ENCODE data around the gene TRPM8. TPM values are rescaled to one million over a fixed set of nuclear protein-coding genes. Genes with fewer than 3 reads are reported as not detected.

Gene TRPM8
- total and polyA plus RNA-seq, 2 experiments from 2014 or later: not detected

GRCh38 chr2:234050455-234051135, 133.4 kb downstream of the TRPM8 start, which contains the start of gene SPP2:
SPP2 (plus strand) TSS chr2:234050702; CDS start chr2:234050787, 85 bp downstream.
- DNase-seq: no peak
- Histone ChIP-seq H3K27ac (no peak within 1 kb of the TSS), H3K79me2 (ENCODE audit: insufficient read depth) (no peaks in the 10 kb centered on the region), H3K9ac (no peak within 1 kb of the TSS), H3F3A (ENCODE audit: insufficient read depth) (peaks cover 7% of the 10 kb centered on the region; the same call in 1 of the 2 replicates), H3K36me3 (ENCODE audit: low read depth) (no peaks in the 10 kb centered on the region), H3K4me2 (ENCODE audit: unreplicated experiment) (no peak within 1 kb of the TSS), H3K27me3 (replicated peaks; ENCODE audit: insufficient read depth) (no peaks in the 10 kb centered on the region), H3K9me2 (ENCODE audit: insufficient read depth) (no peaks in the 10 kb centered on the region), H3K4me3 (no peak within 1 kb of the TSS), H3K4me1 (ENCODE audit: insufficient read depth) (peaks cover 11% of the 10 kb centered on the region), H2AFZ (no peak within 1 kb of the TSS), H3K9me3 (ENCODE audit: low read depth) (no peaks in the 10 kb centered on the region), H4K20me1 (ENCODE audit: insufficient read depth) (no peaks in the 10 kb centered on the region)
- in situ Hi-C loops (cut with MboI): no loop called here
- 88 to 90% methylated on average over 9 of the region's 9 CpGs for WGBS, 2 experiments (ENCODE audit: low coverage in 1 of 2, low lambda C conversion rate in 2 of 2, missing lambda C conversion rate in 2 of 2)
- TF ChIP-seq EZH2phosphoT487 (IDR thresholded peaks at IDR 0.05; ENCODE audit: insufficient read depth, low read depth) (no peak), EZH2 (IDR thresholded peaks at IDR 0.05; ENCODE audit: insufficient read depth, poor library complexity, severe bottlenecking) (no peak)

DNA sequence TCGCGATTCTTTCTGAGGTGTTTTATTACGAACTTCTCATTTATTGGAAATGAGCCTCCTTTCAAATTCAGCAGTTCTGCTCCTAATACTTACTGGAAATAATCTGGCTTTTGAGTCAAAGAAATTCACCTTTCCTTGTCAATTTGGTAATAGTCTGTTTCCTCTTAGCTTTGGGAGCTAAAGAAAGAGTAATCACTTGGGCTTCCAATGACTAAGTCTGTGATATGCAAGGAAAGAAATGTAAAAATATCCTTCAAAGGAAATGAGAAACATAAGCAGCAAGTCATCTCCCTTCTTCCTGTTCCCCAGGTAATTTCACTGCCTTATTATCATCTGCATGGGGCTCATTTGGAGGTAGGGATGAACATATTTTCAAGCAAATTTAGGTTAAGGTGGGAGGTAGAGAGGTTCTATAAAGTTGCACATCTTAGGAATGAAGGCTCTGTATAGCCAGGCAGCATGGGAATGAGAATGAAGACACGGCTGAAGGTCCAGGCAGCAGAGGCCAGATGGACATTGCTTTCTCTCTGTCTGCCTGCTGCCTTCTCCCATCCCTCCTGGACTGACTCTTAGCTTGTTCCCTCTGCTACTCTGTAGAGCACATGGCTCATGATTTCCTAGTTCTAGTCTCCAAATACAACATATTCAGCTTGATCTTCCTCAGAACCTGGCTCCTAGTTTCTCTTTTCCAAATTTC, 134.3 kb downstream of the TRPM8 start:
- H4K20me1 ChIP-seq (ENCODE audit: insufficient read depth): no peaks in the 10 kb centered on the region
- H3K9me3 ChIP-seq (ENCODE audit: low read depth): no peaks in the 10 kb centered on the region
- H3K4me3 ChIP-seq: no peak overlapping the region
- no peak overlapping the region for H3K9ac ChIP-seq
- peaks cover 11% of the 10 kb centered on the region for H3K4me1 ChIP-seq (ENCODE audit: insufficient read depth)
- no peaks in the 10 kb centered on the region for H3K27me3 ChIP-seq (replicated peaks; ENCODE audit: insufficient read depth)
- no peak for TF ChIP-seq EZH2 (IDR thresholded peaks at IDR 0.05; ENCODE audit: insufficient read depth, poor library complexity, severe bottlenecking)
- no peak for TF ChIP-seq EZH2phosphoT487 (IDR thresholded peaks at IDR 0.05; ENCODE audit: insufficient read depth, low read depth)
- no peaks in the 10 kb centered on the region for H3K79me2 ChIP-seq (ENCODE audit: insufficient read depth)
- H3K36me3 ChIP-seq (ENCODE audit: low read depth): no peaks in the 10 kb centered on the region
- H3F3A ChIP-seq (ENCODE audit: insufficient read depth): peaks cover 7% of the 10 kb centered on the region; the same call in 1 of the 2 replicates
- H3K9me2 ChIP-seq (ENCODE audit: insufficient read depth): no peaks in the 10 kb centered on the region
- 88 to 96% methylated on average over 4 of the region's 4 CpGs for WGBS, 2 experiments (ENCODE audit: low coverage in 1 of 2, low lambda C conversion rate in 2 of 2, missing lambda C conversion rate in 2 of 2)
- no peak overlapping the region for H3K27ac ChIP-seq
- no peak overlapping the region for H2AFZ ChIP-seq
- H3K4me2 ChIP-seq (ENCODE audit: unreplicated experiment): no peak overlapping the region
- peak; percentile 41 for DNase-seq
- in situ Hi-C loops (cut with MboI): no loop called here

GRCh38 chr2:234058881-234059280, 141.7 kb downstream of the TRPM8 start:
- no peaks in the 10 kb centered on the region for H3F3A ChIP-seq (ENCODE audit: insufficient read depth)
- H3K9me2 ChIP-seq (ENCODE audit: insufficient read depth): no peaks in the 10 kb centered on the region
- 44 to 45% methylated on average over 4 of the region's 4 CpGs for WGBS, 2 experiments (ENCODE audit: low coverage in 1 of 2, low lambda C conversion rate in 2 of 2, missing lambda C conversion rate in 2 of 2)
- no peaks in the 10 kb centered on the region for H3K79me2 ChIP-seq (ENCODE audit: insufficient read depth)
- no peak for DNase-seq
- no peak overlapping the region for H2AFZ ChIP-seq
- H3K4me3 ChIP-seq: no peak overlapping the region
- H3K4me2 ChIP-seq (ENCODE audit: unreplicated experiment): no peak overlapping the region
- H3K9me3 ChIP-seq (ENCODE audit: low read depth): no peaks in the 10 kb centered on the region
- H3K4me1 ChIP-seq (ENCODE audit: insufficient read depth): no peaks in the 10 kb centered on the region
- no peaks in the 10 kb centered on the region; the same call in 1 of the 2 replicates for H3K27me3 ChIP-seq (replicated peaks; ENCODE audit: insufficient read depth)
- H3K36me3 ChIP-seq (ENCODE audit: low read depth): no peaks in the 10 kb centered on the region
- no peak overlapping the region for H3K27ac ChIP-seq
- TF ChIP-seq EZH2phosphoT487 (IDR thresholded peaks at IDR 0.05; ENCODE audit: insufficient read depth, low read depth) (no peak), EZH2 (IDR thresholded peaks at IDR 0.05; ENCODE audit: insufficient read depth, poor library complexity, severe bottlenecking) (no peak)
- no peak overlapping the region for H3K9ac ChIP-seq
- in situ Hi-C loops (cut with MboI): no loop called here
- H4K20me1 ChIP-seq (ENCODE audit: insufficient read depth): no peaks in the 10 kb centered on the region

- in situ Hi-C loops (cut with MboI): no loop called here
- Histone ChIP-seq H3K9me2 (ENCODE audit: insufficient read depth) (no peaks in the 10 kb centered on the region), H2AFZ (no peak overlapping the region), H4K20me1 (ENCODE audit: insufficient read depth) (no peaks in the 10 kb centered on the region), H3K4me1 (ENCODE audit: insufficient read depth) (no peaks in the 10 kb centered on the region), H3K4me2 (ENCODE audit: unreplicated experiment) (no peak overlapping the region), H3K9me3 (ENCODE audit: low read depth) (no peaks in the 10 kb centered on the region), H3F3A (ENCODE audit: insufficient read depth) (no peaks in the 10 kb centered on the region), H3K4me3 (no peak overlapping the region), H3K27me3 (replicated peaks; ENCODE audit: insufficient read depth) (no peaks in the 10 kb centered on the region; the same call in 1 of the 2 replicates), H3K27ac (no peak overlapping the region), H3K36me3 (ENCODE audit: low read depth) (no peaks in the 10 kb centered on the region), H3K9ac (no peak overlapping the region), H3K79me2 (ENCODE audit: insufficient read depth) (no peaks in the 10 kb centered on the region)
- WGBS, 2 experiments (ENCODE audit: low coverage in 1 of 2, low lambda C conversion rate in 2 of 2, missing lambda C conversion rate in 2 of 2): 80 to 86% methylated on average over 8 of the region's 8 CpGs
- DNase-seq: no peak
- no peak for TF ChIP-seq EZH2 (IDR thresholded peaks at IDR 0.05; ENCODE audit: insufficient read depth, poor library complexity, severe bottlenecking)
- TF ChIP-seq EZH2phosphoT487 (IDR thresholded peaks at IDR 0.05; ENCODE audit: insufficient read depth, low read depth): no peak
Observed at GRCh38 chr2:234060236-234060635, 143.1 kb downstream of the TRPM8 start.

Measured in GM23248 (cell line).